Stimulated activated CD8-positive, alpha-beta memory T cell treated with anti-CD3 and anti-CD28 coated beads, Interleukin-12 subunit alpha, Interleukin-12 subunit beta, amount 100 ng/mL, for 24 hours (primary cell): ENCODE data around the gene BANF2.

Experiments
- DNase-seq: peaks from one replicate; pipeline ENCODE4 v3.0.0-alpha.2; 2020; ENCODE audit errors: extremely low read depth

BANF2 gene

GRCh38 chr20:17664025-17664633 is 35.6 kb upstream of the BANF2 start:
- no peak for DNase-seq

GRCh38 chr20:17665756-17666155 is 34.0 kb upstream of the BANF2 start:
- no peak for DNase-seq

- DNase-seq: no peak
These were observed 33.3 kb upstream of the BANF2 start for GRCh38 chr20:17666481-17666880.

- no peak for DNase-seq
These were observed 32.3 kb upstream of the BANF2 start for GRCh38 chr20:17667445-17667844.

GRCh38 chr20:17668432-17668831 is 31.3 kb upstream of the BANF2 start:
- no peak for DNase-seq

GRCh38 chr20:17669306-17669931 is 30.3 kb upstream of the BANF2 start:
- DNase-seq: no peak

- DNase-seq: no peak
These were observed 28.8 kb upstream of the BANF2 start for GRCh38 chr20:17671011-17671410.

GRCh38 chr20:17671565-17671964 is 28.2 kb upstream of the BANF2 start:
- no peak for DNase-seq

- DNase-seq: no peak
These were observed 26.7 kb upstream of the BANF2 start for GRCh38 chr20:17673084-17673483.

GRCh38 chr20:17674722-17675518 is 24.8 kb upstream of the BANF2 start:
- no peak for DNase-seq

GRCh38 chr20:17675519-17676377 is 24.0 kb upstream of the BANF2 start:
- no peak for DNase-seq

- DNase-seq: no peak
These were observed 23.4 kb upstream of the BANF2 start for GRCh38 chr20:17676378-17676759.

GRCh38 chr20:17676942-17677341 is 22.8 kb upstream of the BANF2 start:
- no peak for DNase-seq

- DNase-seq: no peak
These were observed 21.5 kb upstream of the BANF2 start for GRCh38 chr20:17678295-17678694.

GRCh38 chr20:17678886-17679285 is 20.9 kb upstream of the BANF2 start:
- no peak for DNase-seq

- no peak for DNase-seq
These were observed 19.6 kb upstream of the BANF2 start for GRCh38 chr20:17679941-17680835.

GRCh38 chr20:17680836-17681725 is 18.7 kb upstream of the BANF2 start:
- peak; percentile 49 for DNase-seq

GRCh38 chr20:17681726-17682102 is 18.1 kb upstream of the BANF2 start:
- DNase-seq: no peak

- peak; percentile 90 for DNase-seq
These were observed 17.5 kb upstream of the BANF2 start, which contains the start of gene RRBP1 for GRCh38 chr20:17682103-17682888. RRBP1 (minus strand) TSS chr20:17682242; CDS start chr20:17660507, 21,735 bp downstream.
